Neural cell (in vitro differentiated cells): ENCODE data around the gene CRELD1.

Experiments
- EP300 ChIP-seq: fragments of 450-650 bp; conservative IDR thresholded peaks from 2 replicates; pipeline ENCODE4 v1.6.1; 2014; ENCODE audit warnings: antibody characterized with exemption, mild to moderate bottlenecking, moderate library complexity; ENCODE audit not compliant: poor library complexity, severe bottlenecking
- EZH2 ChIP-seq: fragments of 200-600, 300-800 bp; shearing (Covaris generic), sonication (generic); IDR thresholded peaks from 2 replicates; pipeline ENCODE4 v1.6.1; 2014; ENCODE audit warnings: antibody characterized with exemption, low read length, borderline replicate concordance, mild to moderate bottlenecking; ENCODE audit not compliant: insufficient read depth, poor library complexity, severe bottlenecking
- MXI1 ChIP-seq: fragments of 450-650 bp; conservative IDR thresholded peaks from 2 replicates; pipeline ENCODE4 v1.6.1; 2014; ENCODE audit warnings: antibody characterized with exemption, mild to moderate bottlenecking; ENCODE audit not compliant: poor library complexity, severe bottlenecking
- POLR2AphosphoS5 ChIP-seq: IDR thresholded peaks from 2 replicates; pipeline ENCODE4 v1.6.1; 2012
- RAD21 ChIP-seq: fragments of 450-650 bp; conservative IDR thresholded peaks from 2 replicates; pipeline ENCODE4 v1.6.1; 2014; ENCODE audit warnings: antibody characterized with exemption, mild to moderate bottlenecking, moderate library complexity
- REST ChIP-seq: IDR thresholded peaks from 2 replicates; pipeline ENCODE4 v1.6.1; 2012; ENCODE audit warnings: borderline replicate concordance
- SMC3 ChIP-seq: fragments of 450-650 bp; conservative IDR thresholded peaks from 2 replicates; pipeline ENCODE4 v1.6.1; 2014; ENCODE audit warnings: antibody characterized with exemption, mild to moderate bottlenecking, moderate library complexity; ENCODE audit not compliant: poor library complexity
- TAF1 ChIP-seq: IDR thresholded peaks from 2 replicates; pipeline ENCODE4 v1.6.1; 2012; ENCODE audit warnings: low read depth
- TF ChIP-seq, protein P1 (sequence below): fragments of 450-650 bp; IDR thresholded peaks from 2 replicates; pipeline ENCODE4 v1.5.1; 2014; ENCODE audit warnings: antibody characterized with exemption, mild to moderate bottlenecking, moderate library complexity; ENCODE audit not compliant: poor library complexity, severe bottlenecking

DNA sequence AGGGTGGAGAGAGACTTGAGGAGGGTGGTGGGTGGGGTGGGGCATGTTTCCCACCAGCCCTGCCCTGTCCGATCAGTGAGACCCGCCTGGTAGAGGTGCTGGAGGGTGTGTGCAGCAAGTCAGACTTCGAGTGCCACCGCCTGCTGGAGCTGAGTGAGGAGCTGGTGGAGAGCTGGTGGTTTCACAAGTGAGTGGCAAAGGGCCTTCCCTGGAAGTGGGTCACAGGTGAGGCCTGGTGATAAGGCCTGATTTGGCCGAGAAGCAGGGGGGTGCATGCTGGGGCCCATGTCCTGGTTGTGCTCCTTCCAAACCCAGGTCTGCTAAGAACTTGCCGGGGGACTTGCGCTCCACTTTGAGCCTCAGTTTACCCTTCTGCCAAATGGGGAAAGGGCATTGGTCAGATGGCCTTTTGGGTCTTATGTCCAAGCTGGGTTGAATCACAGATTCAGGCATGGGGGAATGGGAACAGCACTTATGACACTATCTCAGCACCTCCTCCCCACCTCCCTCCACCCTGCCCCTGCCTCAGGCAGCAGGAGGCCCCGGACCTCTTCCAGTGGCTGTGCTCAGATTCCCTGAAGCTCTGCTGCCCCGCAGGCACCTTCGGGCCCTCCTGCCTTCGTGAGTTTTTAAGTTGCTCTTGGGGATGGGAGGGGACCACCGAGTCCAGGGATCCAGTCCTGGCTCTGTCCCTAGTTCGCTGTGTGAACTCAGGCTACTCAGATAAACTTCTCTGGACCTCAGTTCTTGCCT, 4.0 kb downstream of the CRELD1 start:
- no peak for TF ChIP-seq EZH2
- TF ChIP-seq, protein P1, sequence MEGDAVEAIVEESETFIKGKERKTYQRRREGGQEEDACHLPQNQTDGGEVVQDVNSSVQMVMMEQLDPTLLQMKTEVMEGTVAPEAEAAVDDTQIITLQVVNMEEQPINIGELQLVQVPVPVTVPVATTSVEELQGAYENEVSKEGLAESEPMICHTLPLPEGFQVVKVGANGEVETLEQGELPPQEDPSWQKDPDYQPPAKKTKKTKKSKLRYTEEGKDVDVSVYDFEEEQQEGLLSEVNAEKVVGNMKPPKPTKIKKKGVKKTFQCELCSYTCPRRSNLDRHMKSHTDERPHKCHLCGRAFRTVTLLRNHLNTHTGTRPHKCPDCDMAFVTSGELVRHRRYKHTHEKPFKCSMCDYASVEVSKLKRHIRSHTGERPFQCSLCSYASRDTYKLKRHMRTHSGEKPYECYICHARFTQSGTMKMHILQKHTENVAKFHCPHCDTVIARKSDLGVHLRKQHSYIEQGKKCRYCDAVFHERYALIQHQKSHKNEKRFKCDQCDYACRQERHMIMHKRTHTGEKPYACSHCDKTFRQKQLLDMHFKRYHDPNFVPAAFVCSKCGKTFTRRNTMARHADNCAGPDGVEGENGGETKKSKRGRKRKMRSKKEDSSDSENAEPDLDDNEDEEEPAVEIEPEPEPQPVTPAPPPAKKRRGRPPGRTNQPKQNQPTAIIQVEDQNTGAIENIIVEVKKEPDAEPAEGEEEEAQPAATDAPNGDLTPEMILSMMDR = no peak
- TF ChIP-seq POLR2AphosphoS5 = no peak
- no peak for TF ChIP-seq MXI1
- no peak for TF ChIP-seq EP300
- TF ChIP-seq SMC3 = no peak
- no peak for TF ChIP-seq TAF1
- no peak for TF ChIP-seq REST
- no peak for TF ChIP-seq RAD21
